ENCODE results near the gene ASIC2. TPM values are rescaled to one million over a fixed set of nuclear protein-coding genes. Genes with fewer than 3 reads are reported as not detected.

ASIC2 gene
- total RNA-seq, 1 donor from 2014 or later: not detected

GRCh38 chr17:33113991-33114370 lies 179.1 kb downstream of the ASIC2 start:
- intact Hi-C loops (cut with DNase I): no loop called here
- H3K4me1 ChIP-seq: no peaks in the 10 kb centered on the region
- no peaks in the 10 kb centered on the region for H3K36me3 ChIP-seq
- H3K27me3 ChIP-seq: no peaks in the 10 kb centered on the region
- no peak for DNase-seq (ENCODE audit: extremely low spot score in 2 of 2)
- H3K27ac ChIP-seq: no peak overlapping the region
- no peaks in the 10 kb centered on the region for H3K9me3 ChIP-seq
- TF ChIP-seq, protein P1, sequence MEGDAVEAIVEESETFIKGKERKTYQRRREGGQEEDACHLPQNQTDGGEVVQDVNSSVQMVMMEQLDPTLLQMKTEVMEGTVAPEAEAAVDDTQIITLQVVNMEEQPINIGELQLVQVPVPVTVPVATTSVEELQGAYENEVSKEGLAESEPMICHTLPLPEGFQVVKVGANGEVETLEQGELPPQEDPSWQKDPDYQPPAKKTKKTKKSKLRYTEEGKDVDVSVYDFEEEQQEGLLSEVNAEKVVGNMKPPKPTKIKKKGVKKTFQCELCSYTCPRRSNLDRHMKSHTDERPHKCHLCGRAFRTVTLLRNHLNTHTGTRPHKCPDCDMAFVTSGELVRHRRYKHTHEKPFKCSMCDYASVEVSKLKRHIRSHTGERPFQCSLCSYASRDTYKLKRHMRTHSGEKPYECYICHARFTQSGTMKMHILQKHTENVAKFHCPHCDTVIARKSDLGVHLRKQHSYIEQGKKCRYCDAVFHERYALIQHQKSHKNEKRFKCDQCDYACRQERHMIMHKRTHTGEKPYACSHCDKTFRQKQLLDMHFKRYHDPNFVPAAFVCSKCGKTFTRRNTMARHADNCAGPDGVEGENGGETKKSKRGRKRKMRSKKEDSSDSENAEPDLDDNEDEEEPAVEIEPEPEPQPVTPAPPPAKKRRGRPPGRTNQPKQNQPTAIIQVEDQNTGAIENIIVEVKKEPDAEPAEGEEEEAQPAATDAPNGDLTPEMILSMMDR (IDR thresholded peaks at IDR 0.05): no peak
- TF ChIP-seq POLR2A (IDR thresholded peaks at IDR 0.05) (no peak), POLR2AphosphoS5 (IDR thresholded peaks at IDR 0.05; ENCODE audit: insufficient read depth in 1 of 2, low read depth in 1 of 2) (no peak)
- H3K4me3 ChIP-seq: no peak overlapping the region

- TF ChIP-seq POLR2A (IDR thresholded peaks at IDR 0.05) (no peak), POLR2AphosphoS5 (IDR thresholded peaks at IDR 0.05; ENCODE audit: insufficient read depth in 1 of 2, low read depth in 1 of 2) (no peak)
- TF ChIP-seq, protein P1 (IDR thresholded peaks at IDR 0.05): no peak
- no peaks in the 10 kb centered on the region for H3K4me1 ChIP-seq
- DNase-seq (ENCODE audit: extremely low spot score in 2 of 2): no peak
- no peaks in the 10 kb centered on the region for H3K36me3 ChIP-seq
- no peak overlapping the region for H3K27ac ChIP-seq
- intact Hi-C loops (cut with DNase I): no loop called here
- no peaks in the 10 kb centered on the region for H3K27me3 ChIP-seq
- no peak overlapping the region for H3K4me3 ChIP-seq
- no peaks in the 10 kb centered on the region for H3K9me3 ChIP-seq
Observed at GRCh38 chr17:33113276-33113990, 179.7 kb downstream of the ASIC2 start.

- no peaks in the 10 kb centered on the region for H3K4me1 ChIP-seq
- no peak overlapping the region for H3K4me3 ChIP-seq
- H3K27ac ChIP-seq: no peak overlapping the region
- no peaks in the 10 kb centered on the region for H3K36me3 ChIP-seq
- intact Hi-C loops (cut with DNase I): no loop called here
- no peaks in the 10 kb centered on the region for H3K9me3 ChIP-seq
- no peak for TF ChIP-seq POLR2A (IDR thresholded peaks at IDR 0.05)
- no peak for TF ChIP-seq POLR2AphosphoS5 (IDR thresholded peaks at IDR 0.05; ENCODE audit: insufficient read depth in 1 of 2, low read depth in 1 of 2)
- TF ChIP-seq, protein P1 (IDR thresholded peaks at IDR 0.05): no peak
- H3K27me3 ChIP-seq: no peaks in the 10 kb centered on the region
- DNase-seq (ENCODE audit: extremely low spot score in 2 of 2): no peak
Observed at GRCh38 chr17:33112763-33113162, 180.3 kb downstream of the ASIC2 start.

- Histone ChIP-seq H3K4me1 (no peaks in the 10 kb centered on the region), H3K27me3 (no peaks in the 10 kb centered on the region)
Observed at GRCh38 chr17:33109336-33110072, 183.6 kb downstream of the ASIC2 start.

More at GRCh38 chr17:33109336-33110072, 183.6 kb downstream of the ASIC2 start:
- Histone ChIP-seq H3K4me3 (no peak overlapping the region), H3K27ac (no peak overlapping the region), H3K36me3 (no peaks in the 10 kb centered on the region), H3K9me3 (no peaks in the 10 kb centered on the region)
- intact Hi-C loops (cut with DNase I): no loop called here
- TF ChIP-seq POLR2AphosphoS5 (IDR thresholded peaks at IDR 0.05; ENCODE audit: insufficient read depth in 1 of 2, low read depth in 1 of 2): no peak
- TF ChIP-seq, protein P1 (IDR thresholded peaks at IDR 0.05): no peak
- TF ChIP-seq POLR2A (IDR thresholded peaks at IDR 0.05): no peak
- no peak for DNase-seq (ENCODE audit: extremely low spot score in 2 of 2)

Measured in vagina (tissue), 2 donors.